T-helper 1 cell treated with Interleukin-12 subunit alpha and Interleukin-12 subunit beta and Interleukin-4 antibody, amounts not matched to agents 30 ng/mL and 1 ng/mL, for 36 hours (primary cell): ENCODE data around the gene TMEM19. TPM values are rescaled to one million over a fixed set of nuclear protein-coding genes. Genes with fewer than 3 reads are reported as not detected.

ENCODE experiments used
- intact Hi-C: fragments of 100-400 bp; cut with micrococcal nuclease; formaldehyde crosslinking; loops from one replicate; pipeline ENCODE4 v1.15.1; 2024
- total RNA-seq: library from RNA; stranded (reverse); gene quantifications from 2 replicates; pipeline ENCODE4 v1.2.3, GENCODE V29; 2022

Gene TMEM19
- total RNA-seq, 1 donor from 2014 or later, result 13.9 TPM

GRCh38 chr12:71708658-71709057, 22.8 kb downstream of the TMEM19 start:
- intact Hi-C loops, result no loop called here

GRCh38 chr12:71710276-71711125, 24.6 kb downstream of the TMEM19 start:
- intact Hi-C loops, result no loop called here

- intact Hi-C loops, result no loop called here
Measured at GRCh38 chr12:71718611-71719010, 32.7 kb downstream of the TMEM19 start.

GRCh38 chr12:71719647-71720370, 33.9 kb downstream of the TMEM19 start:
- intact Hi-C loops, result no loop called here

GRCh38 chr12:71721783-71722505, 36.1 kb downstream of the TMEM19 start:
- intact Hi-C loops, result no loop called here

- intact Hi-C loops, result no loop called here
Measured at GRCh38 chr12:71725011-71725410, 39.1 kb downstream of the TMEM19 start.

- intact Hi-C loops, result no loop called here
Measured at GRCh38 chr12:71726548-71726947, 40.7 kb downstream of the TMEM19 start.

GRCh38 chr12:71727958-71728357, 42.1 kb downstream of the TMEM19 start:
- intact Hi-C loops, result no loop called here

- intact Hi-C loops, result no loop called here
Measured at GRCh38 chr12:71730936-71731335, 45.1 kb downstream of the TMEM19 start.

GRCh38 chr12:71731439-71732356, 45.8 kb downstream of the TMEM19 start:
- intact Hi-C loops, result no loop called here

GRCh38 chr12:71732357-71732712, 46.5 kb downstream of the TMEM19 start:
- intact Hi-C loops, result no loop called here

- intact Hi-C loops, result no loop called here
Measured at GRCh38 chr12:71737197-71737596, 51.3 kb downstream of the TMEM19 start.

- intact Hi-C loops, result loop anchor here (10.0 kb wide), 1 partner anchor 1868 kb away; no protein-coding TSS in a partner anchor
Measured at GRCh38 chr12:71742998-71743397, 57.1 kb downstream of the TMEM19 start.

- intact Hi-C loops, result loop anchor here (10.0 kb wide), 1 partner anchor 1870 kb away; no protein-coding TSS in a partner anchor
Measured at GRCh38 chr12:71744522-71745300, 58.8 kb downstream of the TMEM19 start.

GRCh38 chr12:71746974-71747611, 61.2 kb downstream of the TMEM19 start:
- intact Hi-C loops, result loop anchor here (1.0 to 10.0 kb wide), 6 partner anchors 60 to 1872 kb away; partner anchors contain the start of genes TMEM19 and ZFC3H1

GRCh38 chr12:71748081-71748850, 62.4 kb downstream of the TMEM19 start:
- intact Hi-C loops, result loop anchor here (10.0 kb wide), 1 partner anchor 1873 kb away; no protein-coding TSS in a partner anchor

- intact Hi-C loops, result loop anchor here (10.0 kb wide), 1 partner anchor 1875 kb away; no protein-coding TSS in a partner anchor
Measured at GRCh38 chr12:71749666-71750065, 63.8 kb downstream of the TMEM19 start.

- intact Hi-C loops, result no loop called here
Measured at GRCh38 chr12:71752891-71753290, 67.0 kb downstream of the TMEM19 start.
